Tibial nerve (tissue), 4 donors: ENCODE results near the gene TEN1. TPM values are rescaled to one million over a fixed set of nuclear protein-coding genes. Genes with fewer than 3 reads are reported as not detected.

Experiments used
- DNase-seq, 2 donors: peaks; one replicate each; pipeline ENCODE4 v3.0.0-alpha.2; 2019; ENCODE audit warnings: low spot score in 2 of 2
- H3K27ac ChIP-seq, 4 donors: fragments of 200-600 bp; sonication (generic) in 3 of 4; one replicate each; pipeline ENCODE4 v1.5.1; 2017 to 2019; ENCODE audit warnings: mild to moderate bottlenecking in 1 of 4
- H3K27me3 ChIP-seq, 2 donors: fragments of 200-600 bp; sonication (generic) in 1 of 2; one replicate each; pipeline versions ENCODE4 v1.5.1 to v1.6.0; 2017 to 2019
- H3K36me3 ChIP-seq, 3 donors: fragments of 200-600 bp; sonication (generic); one replicate each; pipeline ENCODE4 v1.5.1; 2018 to 2019
- H3K4me1 ChIP-seq, 4 donors: fragments of 200-600 bp; sonication (generic) in 3 of 4; one replicate each; pipeline ENCODE4 v1.5.1; 2017 to 2019
- H3K4me3 ChIP-seq, 4 donors: fragments of 200-600 bp; sonication (generic) in 3 of 4; one replicate each; pipeline ENCODE4 v1.5.1; 2017 to 2019; ENCODE audit warnings: mild to moderate bottlenecking in 1 of 4, moderate library complexity in 1 of 4
- H3K9me3 ChIP-seq, 4 donors: fragments of 200-600 bp; sonication (generic) in 3 of 4; one replicate each; pipeline ENCODE4 v1.5.1; 2017 to 2019
- CTCF ChIP-seq, 5 experiments: fragments of 200-600 bp in 3 of 5; fragments of 450-650 bp in 2 of 5; sonication (generic) in 3 of 5; IDR thresholded peaks; one replicate each; pipeline ENCODE4 v1.5.1; 2016 to 2019; ENCODE audit warnings: antibody characterized with exemption in 5 of 5, mild to moderate bottlenecking in 3 of 5, moderate library complexity in 2 of 5
- EP300 ChIP-seq, 2 donors: sonication (generic); formaldehyde crosslinking; IDR thresholded peaks; one replicate each; pipeline ENCODE4 v1.6.1; 2017; ENCODE audit warnings: antibody characterized with exemption in 2 of 2, mild to moderate bottlenecking in 1 of 2
- POLR2A ChIP-seq, 2 donors: fragments of 450-650 bp; IDR thresholded peaks; one replicate each; pipeline ENCODE4 v1.6.1; 2017; ENCODE audit warnings: antibody characterized with exemption in 2 of 2, mild to moderate bottlenecking in 2 of 2, moderate library complexity in 2 of 2
- WGBS, 2 donors: methylation state at CpG; one replicate each; pipeline ENCODE4 v1.1.5; 2018; 5-methylcytosine and 5-hydroxymethylcytosine counted together
- total RNA-seq, 4 donors: library from RNA; depleted of rRNA; stranded (reverse); fragments of >200 nt; gene quantifications; one replicate each; pipeline ENCODE4 v1.1.0, GENCODE V29; 2016

The TEN1 gene
- total RNA-seq, 4 donors from 2014 or later, result 8.6 to 22.2 (median 11.5) TPM

DNA sequence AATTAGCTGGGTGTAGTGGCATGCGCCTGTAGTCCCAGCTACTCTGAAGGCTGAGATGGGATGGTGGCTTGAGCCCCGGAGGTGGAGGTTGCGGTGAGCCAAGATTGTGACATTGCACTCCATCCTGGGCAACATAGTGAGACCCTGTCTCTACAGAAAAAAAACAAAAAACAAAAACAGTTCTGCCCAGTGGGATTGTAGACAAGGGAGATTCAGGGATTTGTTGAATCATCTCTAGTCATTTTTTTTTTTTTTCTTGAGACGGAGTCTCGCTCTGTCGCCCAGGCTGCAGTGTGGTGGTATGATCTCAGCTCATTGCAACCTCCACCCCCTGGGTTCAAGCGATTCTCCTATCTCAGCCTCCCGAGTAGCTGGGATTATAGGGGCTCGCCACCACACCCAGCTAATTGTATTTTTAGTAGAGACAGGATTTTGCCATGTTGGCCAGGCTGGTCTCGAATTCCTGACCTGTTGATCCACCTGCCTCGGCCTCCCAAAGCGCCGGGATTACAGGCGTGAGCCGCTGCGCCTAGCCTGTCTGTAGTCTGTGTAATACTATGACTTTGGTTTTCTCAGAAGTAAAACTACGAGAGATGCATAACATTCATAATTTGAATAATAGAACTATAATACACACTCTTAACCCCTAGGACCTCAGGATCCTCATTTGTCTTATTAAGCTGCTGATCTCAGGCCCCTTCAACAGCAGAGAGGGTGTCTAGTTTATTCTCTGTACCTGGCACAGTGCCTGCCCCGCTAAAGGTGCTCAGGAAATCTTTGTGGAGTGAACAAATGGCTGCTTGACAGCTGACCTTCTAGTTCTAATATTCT, 1.4 kb downstream of the TEN1 start:
- no peaks in the 10 kb centered on the region for H3K27me3 ChIP-seq
- peak overlapping the region; percentile 93 to 100 (median 98) for H3K27ac ChIP-seq
- peaks cover 0 to 75% (median 24%) of the 10 kb centered on the region in 4 donors for H3K4me1 ChIP-seq
- H3K9me3 ChIP-seq, result no peaks in the 10 kb centered on the region
- peak overlapping the region; percentile 56 to 91 (median 78) for H3K4me3 ChIP-seq
- no peak for DNase-seq
- TF ChIP-seq EP300 (IDR thresholded peaks at IDR 0.05), result no peak
- TF ChIP-seq POLR2A (IDR thresholded peaks at IDR 0.05), result no peak
- no peak for TF ChIP-seq CTCF (IDR thresholded peaks at IDR 0.05)
- WGBS, 2 donors, result 87 to 88% methylated on average over 18 of the region's 18 CpGs
- no peaks in the 10 kb centered on the region for H3K36me3 ChIP-seq

- H3K4me1 ChIP-seq, result peaks cover 0 to 68% (median 21%) of the 10 kb centered on the region in 4 donors
- no peaks in the 10 kb centered on the region for H3K9me3 ChIP-seq
- H3K36me3 ChIP-seq, result no peaks in the 10 kb centered on the region
- peak overlapping the region in 2 of 4 donors; percentile 93 to 98 for H3K27ac ChIP-seq
- TF ChIP-seq POLR2A (IDR thresholded peaks at IDR 0.05) (no peak), CTCF (IDR thresholded peaks at IDR 0.05) (no peak), EP300 (IDR thresholded peaks at IDR 0.05) (no peak)
- no peaks in the 10 kb centered on the region for H3K27me3 ChIP-seq
- WGBS, 2 donors, result 68 to 74% methylated on average over 7 of the region's 7 CpGs
- DNase-seq, result no peak
- H3K4me3 ChIP-seq, result no peak overlapping the region
Observed at GRCh38 chr17:75981019-75981615, 2.1 kb downstream of the TEN1 start.

GRCh38 chr17:75983501-75984181, 4.6 kb downstream of the TEN1 start:
- Histone ChIP-seq H3K27ac (peak overlapping the region; percentile 9 to 93 (median 40)), H3K9me3 (no peaks in the 10 kb centered on the region), H3K4me3 (no peak overlapping the region), H3K36me3 (no peaks in the 10 kb centered on the region), H3K27me3 (no peaks in the 10 kb centered on the region), H3K4me1 (peaks cover 0 to 43% (median 7%) of the 10 kb centered on the region in 4 donors)
- DNase-seq, result no peak
- 43 to 46% methylated on average over 6 of the region's 6 CpGs for WGBS, 2 donors
- TF ChIP-seq POLR2A (IDR thresholded peaks at IDR 0.05) (no peak), CTCF (IDR thresholded peaks at IDR 0.05) (no peak), EP300 (IDR thresholded peaks at IDR 0.05) (no peak)

- no peak overlapping the region for H3K27ac ChIP-seq
- WGBS, 2 donors, result 91 to 93% methylated on average over 4 of the region's 4 CpGs
- H3K4me1 ChIP-seq, result peaks cover 0 to 34% (median 3%) of the 10 kb centered on the region in 4 donors
- TF ChIP-seq POLR2A (IDR thresholded peaks at IDR 0.05), result no peak
- peaks cover 0 to 10% (median 0%) of the 10 kb centered on the region in 3 donors for H3K36me3 ChIP-seq
- no peak overlapping the region for H3K4me3 ChIP-seq
- H3K27me3 ChIP-seq, result no peaks in the 10 kb centered on the region
- H3K9me3 ChIP-seq, result no peaks in the 10 kb centered on the region
- no peak for DNase-seq
Observed at GRCh38 chr17:75985986-75986385, 6.9 kb downstream of the TEN1 start.

DNA sequence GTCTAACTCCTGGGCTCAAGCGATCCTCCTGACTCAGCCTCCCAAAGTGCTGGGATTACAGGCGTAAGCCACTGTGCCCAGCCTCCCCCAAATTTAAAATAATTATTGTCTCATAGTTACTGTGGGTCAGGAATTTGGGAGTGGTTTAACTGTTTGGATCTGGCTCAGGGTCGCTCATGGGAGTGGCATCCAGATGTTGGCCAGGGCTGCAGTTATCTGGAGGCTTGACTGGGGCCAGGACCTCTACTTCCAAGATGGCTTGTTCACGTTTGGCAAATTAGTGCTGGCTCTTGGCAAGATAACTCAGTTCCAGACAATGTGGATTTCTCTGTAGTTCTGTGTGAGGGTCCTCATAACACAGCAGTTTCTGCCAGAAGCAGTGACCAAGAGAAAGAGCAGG, 8.0 kb downstream of the TEN1 start:
- Histone ChIP-seq H3K36me3 (peaks cover 0 to 18% (median 0%) of the 10 kb centered on the region in 3 donors), H3K27ac (no peak overlapping the region), H3K27me3 (no peaks in the 10 kb centered on the region), H3K4me3 (no peak overlapping the region), H3K4me1 (peaks cover 0 to 28% (median 2%) of the 10 kb centered on the region in 4 donors), H3K9me3 (no peaks in the 10 kb centered on the region)
- WGBS, 2 donors, result 65 to 75% methylated on average over 4 of the region's 4 CpGs
- TF ChIP-seq POLR2A (IDR thresholded peaks at IDR 0.05) (no peak), CTCF (IDR thresholded peaks at IDR 0.05) (no peak), EP300 (IDR thresholded peaks at IDR 0.05) (no peak)
- no peak for DNase-seq
